CD14-positive monocyte (primary cell): ENCODE measurements around the gene PASD1. TPM values are rescaled to one million over a fixed set of nuclear protein-coding genes. Genes with fewer than 3 reads are reported as not detected.

ENCODE experiments used
- DNase-seq, 3 donors: peaks; one replicate each; pipeline ENCODE4 v3.0.0-alpha.2; 2011 to 2022
- H2AFZ ChIP-seq: 2 replicates; pipeline ENCODE4 v1.6.0; 2012; ENCODE audit warnings: mild to moderate bottlenecking, low read depth, low read length, inconsistent platforms; ENCODE audit not compliant: insufficient read depth, poor library complexity, severe bottlenecking
- H3K27ac ChIP-seq, 2 donors: 1 replicate in 1 of 2; 2 replicates in 1 of 2; pipeline ENCODE4 v1.5.1; 2012 to 2013; ENCODE audit warnings: low read length in 2 of 2, control low read depth in 1 of 2, inconsistent platforms in 1 of 2, low read depth in 1 of 2, mild to moderate bottlenecking in 1 of 2
- H3K27me3 ChIP-seq, 2 donors: one replicate each; pipeline versions ENCODE4 v1.6.0 to v1.6.1; 2011 to 2013; ENCODE audit warnings: low read length in 2 of 2; ENCODE audit not compliant: control insufficient read depth in 2 of 2, insufficient read depth in 2 of 2
- H3K36me3 ChIP-seq, 2 donors: replicated peaks in 1 of 2; 1 replicate in 1 of 2; 2 replicates in 1 of 2; pipeline versions ENCODE4 v1.5.1 to v1.6.1; 2012 to 2013; ENCODE audit warnings: low read length in 2 of 2, control low read depth in 1 of 2, inconsistent platforms in 1 of 2, mild to moderate bottlenecking in 1 of 2; ENCODE audit not compliant: insufficient read depth in 2 of 2, control insufficient read depth in 1 of 2
- H3K4me1 ChIP-seq, 2 donors: 1 replicate in 1 of 2; 2 replicates in 1 of 2; pipeline versions ENCODE4 v1.5.1 to v1.6.1; 2012 to 2013; ENCODE audit warnings: low read length in 2 of 2, control low read depth in 1 of 2, inconsistent platforms in 1 of 2, mild to moderate bottlenecking in 1 of 2, moderate library complexity in 1 of 2; ENCODE audit not compliant: insufficient read depth in 2 of 2, control insufficient read depth in 1 of 2
- H3K4me2 ChIP-seq: replicated peaks from 2 replicates; pipeline ENCODE3; 2012; ENCODE audit warnings: low read length, moderate library complexity, mild to moderate bottlenecking; ENCODE audit not compliant: poor library complexity, severe bottlenecking; ENCODE audit errors: extremely low read depth
- H3K4me3 ChIP-seq, 3 experiments: fragments of 200-600 bp in 1 of 3; sonication (generic) in 1 of 3; replicated peaks in 1 of 3; 1 replicate in 2 of 3; 2 replicates in 1 of 3; pipeline ENCODE4 v1.5.1; 2011 to 2013; ENCODE audit warnings: low read length in 3 of 3, mild to moderate bottlenecking in 3 of 3, control low read depth in 2 of 3, low read depth in 2 of 3, inconsistent platforms in 1 of 3, moderate library complexity in 1 of 3
- H3K79me2 ChIP-seq: 2 replicates; pipeline ENCODE4 v1.6.0; 2012; ENCODE audit warnings: mild to moderate bottlenecking, control low read depth, inconsistent platforms, low read length, moderate library complexity; ENCODE audit not compliant: insufficient read depth
- H3K9ac ChIP-seq: 2 replicates; pipeline ENCODE4 v1.6.0; 2017; ENCODE audit warnings: low read length, mild to moderate bottlenecking; ENCODE audit not compliant: insufficient read depth, poor library complexity, severe bottlenecking
- H3K9me3 ChIP-seq, 2 donors: replicated peaks in 1 of 2; 1 replicate in 1 of 2; 2 replicates in 1 of 2; pipeline versions ENCODE4 v1.5.1 to v1.6.1; 2012 to 2013; ENCODE audit warnings: low read length in 2 of 2, control low read depth in 1 of 2; ENCODE audit not compliant: control insufficient read depth in 1 of 2, insufficient read depth in 1 of 2
- H4K20me1 ChIP-seq: 2 replicates; pipeline ENCODE4 v1.6.0; 2012; ENCODE audit warnings: mild to moderate bottlenecking, low read length, control low read depth, moderate library complexity; ENCODE audit not compliant: insufficient read depth
- H3K27ac Mint-ChIP-seq, 7 donors: one replicate each; pipeline ENCODE4 v1.8.0; 2020; ENCODE audit warnings: mild to moderate bottlenecking in 7 of 7, mixed read lengths in 7 of 7, moderate library complexity in 6 of 7, inconsistent platforms in 2 of 7
- H3K27me3 Mint-ChIP-seq, 3 donors: one replicate each; pipeline ENCODE4 v1.8.0; 2021 to 2022; ENCODE audit warnings: low read depth in 3 of 3, mild to moderate bottlenecking in 3 of 3, mixed read lengths in 3 of 3, moderate library complexity in 3 of 3, inconsistent platforms in 1 of 3
- H3K36me3 Mint-ChIP-seq, 2 donors: one replicate each; pipeline ENCODE4 v1.8.0; 2020; ENCODE audit warnings: mixed read lengths in 2 of 2, inconsistent platforms in 1 of 2, mild to moderate bottlenecking in 1 of 2
- H3K4me1 Mint-ChIP-seq: one replicate; pipeline ENCODE4 v1.8.0; 2020; ENCODE audit warnings: mild to moderate bottlenecking, mixed read lengths
- H3K4me3 Mint-ChIP-seq, 2 donors: one replicate each; pipeline ENCODE4 v1.8.0; 2020; ENCODE audit warnings: mild to moderate bottlenecking in 2 of 2, mixed read lengths in 2 of 2, moderate library complexity in 1 of 2
- H3K9me3 Mint-ChIP-seq, 7 donors: one replicate each; pipeline ENCODE4 v1.8.0; 2020 to 2022; ENCODE audit warnings: mixed read lengths in 7 of 7, mild to moderate bottlenecking in 6 of 7, moderate library complexity in 6 of 7, inconsistent platforms in 2 of 7
- WGBS: methylation state at CpG from one replicate; pipeline ENCODE4 v1.1.5; 2013; ENCODE audit warnings: missing lambda C conversion rate; ENCODE audit not compliant: insufficient coverage; 5-methylcytosine and 5-hydroxymethylcytosine counted together
- intact Hi-C, 2 donors: fragments of 100-400 bp; cut with micrococcal nuclease; formaldehyde crosslinking; loops; one replicate each; pipeline versions ENCODE4 v1.15.0 to v1.15.1; 2023
- polyA plus RNA-seq, 3 donors: library from polyadenylated mRNA; depleted of rRNA in 1 of 3; unstranded in 2 of 3; stranded (reverse) in 1 of 3; fragments of 300-500 nt in 2 of 3; fragments of >200 nt in 1 of 3; fragmentation: Illumina TruSeq in 2 of 3; gene quantifications; 1 replicate in 2 of 3; 2 replicates in 1 of 3; pipeline ENCODE4 v1.2.3, GENCODE V29; 2012 to 2021
- TF ChIP-seq, protein P1 (sequence below): fragments of 200-600 bp; IDR thresholded peaks from one replicate; pipeline ENCODE4 v1.8.0; 2022; ENCODE audit warnings: antibody characterized with exemption, mild to moderate bottlenecking

PASD1 gene
- polyA plus RNA-seq, 3 donors, result not detected

DNA sequence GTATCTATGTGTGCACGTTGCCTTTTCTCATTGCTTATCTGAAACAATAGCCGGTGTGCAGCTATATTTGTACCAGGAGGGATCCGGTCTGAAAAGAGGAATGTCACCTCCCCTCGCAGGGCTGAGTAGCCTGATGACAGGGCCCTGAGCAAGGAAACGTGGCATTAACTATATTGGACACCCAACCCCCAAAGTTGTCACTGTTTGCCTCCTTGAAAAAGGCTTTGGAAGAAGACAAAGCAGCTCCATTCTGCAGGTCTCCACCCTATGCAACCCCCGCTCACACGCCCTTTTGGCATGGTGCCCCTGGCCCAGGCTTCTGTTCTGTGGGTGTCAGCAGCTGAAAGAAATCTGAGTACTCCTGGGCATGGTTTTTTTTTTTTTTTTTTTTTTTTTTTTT is 140.0 kb downstream of the PASD1 start:
- Histone ChIP-seq H3K4me3 (no peak overlapping the region), H3K4me1 (no peaks in the 10 kb centered on the region), H3K4me2 (no peak overlapping the region), H3K27me3 (no peaks in the 10 kb centered on the region), H3K9ac (no peak overlapping the region), H2AFZ (no peak overlapping the region), H4K20me1 (no peaks in the 10 kb centered on the region), H3K9me3 (no peaks in the 10 kb centered on the region), H3K36me3 (no peaks in the 10 kb centered on the region), H3K27ac (no peak overlapping the region), H3K79me2 (no peaks in the 10 kb centered on the region)
- Mint-ChIP-seq H3K36me3 (no peaks in the 10 kb centered on the region), H3K27ac (no peak overlapping the region), H3K4me3 (no peak overlapping the region), H3K27me3 (peaks cover 0 to 3% (median 3%) of the 10 kb centered on the region in 3 donors), H3K9me3 (peaks cover 0 to 6% (median 0%) of the 10 kb centered on the region in 7 donors), H3K4me1 (no peaks in the 10 kb centered on the region)
- TF ChIP-seq, protein P1, sequence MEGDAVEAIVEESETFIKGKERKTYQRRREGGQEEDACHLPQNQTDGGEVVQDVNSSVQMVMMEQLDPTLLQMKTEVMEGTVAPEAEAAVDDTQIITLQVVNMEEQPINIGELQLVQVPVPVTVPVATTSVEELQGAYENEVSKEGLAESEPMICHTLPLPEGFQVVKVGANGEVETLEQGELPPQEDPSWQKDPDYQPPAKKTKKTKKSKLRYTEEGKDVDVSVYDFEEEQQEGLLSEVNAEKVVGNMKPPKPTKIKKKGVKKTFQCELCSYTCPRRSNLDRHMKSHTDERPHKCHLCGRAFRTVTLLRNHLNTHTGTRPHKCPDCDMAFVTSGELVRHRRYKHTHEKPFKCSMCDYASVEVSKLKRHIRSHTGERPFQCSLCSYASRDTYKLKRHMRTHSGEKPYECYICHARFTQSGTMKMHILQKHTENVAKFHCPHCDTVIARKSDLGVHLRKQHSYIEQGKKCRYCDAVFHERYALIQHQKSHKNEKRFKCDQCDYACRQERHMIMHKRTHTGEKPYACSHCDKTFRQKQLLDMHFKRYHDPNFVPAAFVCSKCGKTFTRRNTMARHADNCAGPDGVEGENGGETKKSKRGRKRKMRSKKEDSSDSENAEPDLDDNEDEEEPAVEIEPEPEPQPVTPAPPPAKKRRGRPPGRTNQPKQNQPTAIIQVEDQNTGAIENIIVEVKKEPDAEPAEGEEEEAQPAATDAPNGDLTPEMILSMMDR, result no peak
- intact Hi-C loops, result no loop called here
- WGBS, result no CpG with 5 or more reads among the region's 7 CpGs
- no peak for DNase-seq

DNA sequence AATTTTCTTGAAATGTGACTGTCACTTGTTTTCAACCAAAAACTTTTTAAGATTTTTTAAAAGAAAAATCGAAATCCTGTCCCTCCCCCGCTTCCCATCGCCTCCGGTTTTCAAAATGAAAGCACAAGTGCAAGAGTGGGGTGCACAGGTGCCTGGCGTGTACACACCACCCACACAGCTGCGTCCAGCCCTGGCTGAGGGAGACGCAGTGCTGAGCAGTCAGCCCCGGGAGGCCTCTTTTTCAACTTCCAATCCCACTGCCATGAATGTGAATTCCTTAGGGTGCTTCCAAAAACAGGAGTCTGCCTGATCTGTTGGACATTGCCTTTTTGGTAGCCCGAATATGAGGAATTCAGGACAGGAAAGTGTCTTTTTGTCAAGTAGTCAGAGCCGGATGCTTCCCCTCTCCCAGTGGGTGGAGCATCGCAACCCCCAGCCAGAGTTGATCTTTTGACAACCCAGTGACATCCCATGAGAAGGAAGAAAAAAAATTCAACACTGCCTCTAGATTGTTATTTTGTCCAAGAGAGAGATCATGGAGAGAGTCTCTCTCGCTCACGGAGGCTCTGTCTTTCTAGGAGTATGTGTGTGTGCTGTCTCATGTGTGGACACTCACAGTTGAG is 140.7 kb downstream of the PASD1 start:
- H3K4me3 ChIP-seq, result no peak overlapping the region
- H3K79me2 ChIP-seq, result no peaks in the 10 kb centered on the region
- Mint-ChIP-seq H3K9me3 (peaks cover 0 to 6% (median 0%) of the 10 kb centered on the region in 7 donors), H3K4me1 (no peaks in the 10 kb centered on the region), H3K27ac (no peak overlapping the region), H3K4me3 (no peak overlapping the region), H3K36me3 (no peaks in the 10 kb centered on the region), H3K27me3 (peaks cover 0 to 3% (median 3%) of the 10 kb centered on the region in 3 donors)
- H2AFZ ChIP-seq, result no peak overlapping the region
- H3K27ac ChIP-seq, result no peak overlapping the region
- H3K9me3 ChIP-seq, result no peaks in the 10 kb centered on the region
- no peaks in the 10 kb centered on the region for H4K20me1 ChIP-seq
- no peak overlapping the region for H3K9ac ChIP-seq
- WGBS, result 87% methylated on average over 4 of the region's 13 CpGs
- no peak for DNase-seq
- intact Hi-C loops, result no loop called here
- H3K27me3 ChIP-seq, result no peaks in the 10 kb centered on the region
- H3K4me1 ChIP-seq, result no peaks in the 10 kb centered on the region
- TF ChIP-seq, protein P1, result no peak
- no peak overlapping the region for H3K4me2 ChIP-seq
- H3K36me3 ChIP-seq, result no peaks in the 10 kb centered on the region
